Mammary epithelial cell (primary cell): Measurements from ENCODE around the gene HELLS.

Experiments
- EZH2 ChIP-seq: IDR thresholded peaks from 2 replicates; pipeline ENCODE4 v1.6.1; 2012; ENCODE audit warnings: low read length, inconsistent platforms, borderline replicate concordance
- TF ChIP-seq, protein P1 (sequence below), 2 donors: IDR thresholded peaks in 1 of 2; conservative IDR thresholded peaks in 1 of 2; 2 replicates each; pipeline ENCODE4 v1.5.1; 2011 to 2012; ENCODE audit warnings: inconsistent platforms in 2 of 2, low read length in 2 of 2, mild to moderate bottlenecking in 2 of 2, control low read depth in 1 of 2, low read depth in 1 of 2; ENCODE audit not compliant: insufficient read depth in 1 of 2; ENCODE audit errors: extremely low read depth in 1 of 2

DNA sequence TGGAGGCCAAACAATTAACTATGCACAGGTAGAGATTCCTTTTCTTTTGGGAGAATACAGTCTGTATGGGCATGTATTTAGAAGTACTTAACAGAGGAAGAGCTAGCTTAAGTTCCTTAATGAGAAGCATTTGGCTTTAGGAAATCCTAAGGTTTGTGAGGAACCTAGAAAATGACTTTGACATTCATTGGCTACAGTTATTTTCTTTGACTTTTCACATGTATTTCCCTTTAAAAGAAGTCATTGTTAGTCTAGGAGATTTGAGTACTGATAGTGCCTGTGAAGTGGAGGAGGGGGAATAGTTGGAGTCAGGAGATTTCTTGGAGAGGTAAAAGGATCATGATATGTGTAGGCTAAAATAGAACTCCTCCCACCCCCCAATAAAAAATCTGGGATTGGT lies 3.6 kb downstream of the HELLS start:
- TF ChIP-seq, protein P1, sequence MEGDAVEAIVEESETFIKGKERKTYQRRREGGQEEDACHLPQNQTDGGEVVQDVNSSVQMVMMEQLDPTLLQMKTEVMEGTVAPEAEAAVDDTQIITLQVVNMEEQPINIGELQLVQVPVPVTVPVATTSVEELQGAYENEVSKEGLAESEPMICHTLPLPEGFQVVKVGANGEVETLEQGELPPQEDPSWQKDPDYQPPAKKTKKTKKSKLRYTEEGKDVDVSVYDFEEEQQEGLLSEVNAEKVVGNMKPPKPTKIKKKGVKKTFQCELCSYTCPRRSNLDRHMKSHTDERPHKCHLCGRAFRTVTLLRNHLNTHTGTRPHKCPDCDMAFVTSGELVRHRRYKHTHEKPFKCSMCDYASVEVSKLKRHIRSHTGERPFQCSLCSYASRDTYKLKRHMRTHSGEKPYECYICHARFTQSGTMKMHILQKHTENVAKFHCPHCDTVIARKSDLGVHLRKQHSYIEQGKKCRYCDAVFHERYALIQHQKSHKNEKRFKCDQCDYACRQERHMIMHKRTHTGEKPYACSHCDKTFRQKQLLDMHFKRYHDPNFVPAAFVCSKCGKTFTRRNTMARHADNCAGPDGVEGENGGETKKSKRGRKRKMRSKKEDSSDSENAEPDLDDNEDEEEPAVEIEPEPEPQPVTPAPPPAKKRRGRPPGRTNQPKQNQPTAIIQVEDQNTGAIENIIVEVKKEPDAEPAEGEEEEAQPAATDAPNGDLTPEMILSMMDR (conservative IDR thresholded peaks at IDR 0.05 in 1 of 2, IDR thresholded peaks at IDR 0.05 in 1 of 2; ENCODE audit: extremely low read depth in 1 of 2, insufficient read depth in 1 of 2, low read depth in 1 of 2, low read length in 2 of 2): no peak
- no peak for TF ChIP-seq EZH2
